Hepatocyte (in vitro differentiated cells): ENCODE results near the gene STXBP5L. TPM values are rescaled to one million over a fixed set of nuclear protein-coding genes. Genes with fewer than 3 reads are reported as not detected.

Experiments
- microRNA-seq: library from miRNA; unstranded; fragments of <30 nt; microRNA quantifications from one replicate; pipeline ENCODE4, GENCODE V29; 2017
- polyA plus RNA-seq: library from polyadenylated mRNA; unstranded; fragments of >200 nt; fragmentation: Nextera tagmentation; extraction: Ambion mirVana; gene quantifications from 2 replicates; pipeline ENCODE4 v1.2.1, GENCODE V29; 2016
- small RNA-seq: library from RNA; depleted of rRNA; stranded (forward); fragments of <200 nt; gene quantifications from one replicate; pipeline ENCODE3, GENCODE V24; 2014
- total RNA-seq: library from RNA; depleted of rRNA; stranded (reverse); fragments of >200 nt; gene quantifications from 2 replicates; pipeline ENCODE4 v1.2.3, GENCODE V29; 2014

The STXBP5L gene
- total and polyA plus RNA-seq, 2 experiments from 2014 or later, result 0.53 to 1.4 TPM

Small RNA genes lying within 50 kb of the gene (microRNA-seq; reads per million reads assigned to microRNA genes)
- not detected for gene MIR5682

Small RNA genes lying within 50 kb of the gene (small RNA-seq; reads per million reads assigned to genes)
- not detected for gene MIR5682

Other genes with a start within 250 kb of the STXBP5L start
- 48.3 and 64.6 TPM in 2 replicates for gene HGD, start 226.0 kb upstream of the STXBP5L start, total RNA-seq
- gene HGD, start 226.0 kb upstream of the STXBP5L start, polyA plus RNA-seq, result 47.7 and 63.6 TPM in 2 replicates
- 12.7 and 21.4 TPM in 2 replicates for gene RABL3, start 165.7 kb upstream of the STXBP5L start, total RNA-seq
- gene RABL3, start 165.7 kb upstream of the STXBP5L start, polyA plus RNA-seq, result 16.8 and 23.7 TPM in 2 replicates
- gene GTF2E1, start 165.5 kb upstream of the STXBP5L start, total RNA-seq, result 9.2 and 11.6 TPM in 2 replicates
- gene GTF2E1, start 165.5 kb upstream of the STXBP5L start, polyA plus RNA-seq, result 5.3 and 7.5 TPM in 2 replicates